Posterior cingulate gyrus (tissue), 11 donors: ENCODE data around the gene TRIM56.
"Not testable (repeated sequence)": the region's sequence is repeated elsewhere in the genome, so short reads cannot be mapped to it uniquely, and the experiment has no call there.

ENCODE experiments used
- DNase-seq, 10 donors: peaks; one replicate each; pipeline versions ENCODE4 v3.0.0 to v3.0.0-alpha.2; 2020 to 2021; ENCODE audit warnings: mixed read lengths in 3 of 10
- intact Hi-C: fragments of 100-400 bp; cut with DNase I; formaldehyde crosslinking; loops from one replicate; pipeline ENCODE4 v1.15.1; 2023

TRIM56 gene

DNA sequence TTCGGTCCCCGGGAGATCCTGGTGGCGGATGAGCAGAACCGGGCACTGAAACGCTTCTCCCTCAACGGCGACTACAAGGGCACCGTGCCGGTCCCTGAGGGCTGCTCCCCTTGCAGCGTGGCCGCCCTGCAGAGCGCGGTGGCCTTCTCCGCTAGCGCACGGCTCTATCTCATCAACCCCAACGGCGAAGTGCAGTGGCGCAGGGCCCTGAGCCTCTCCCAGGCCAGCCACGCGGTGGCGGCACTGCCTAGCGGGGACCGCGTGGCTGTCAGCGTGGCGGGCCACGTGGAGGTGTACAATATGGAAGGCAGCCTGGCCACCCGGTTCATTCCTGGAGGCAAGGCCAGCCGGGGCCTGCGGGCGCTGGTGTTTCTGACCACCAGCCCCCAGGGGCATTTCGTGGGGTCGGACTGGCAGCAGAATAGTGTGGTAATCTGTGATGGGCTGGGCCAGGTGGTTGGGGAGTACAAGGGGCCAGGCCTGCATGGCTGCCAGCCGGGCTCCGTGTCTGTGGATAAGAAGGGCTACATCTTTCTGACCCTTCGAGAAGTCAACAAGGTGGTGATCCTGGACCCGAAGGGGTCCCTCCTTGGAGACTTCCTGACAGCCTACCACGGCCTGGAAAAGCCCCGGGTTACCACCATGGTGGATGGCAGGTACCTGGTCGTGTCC lies 3.7 kb downstream of the TRIM56 start:
- intact Hi-C loops: loop anchor here (10.0 kb wide), 1 partner anchor 46 kb away; no protein-coding TSS in a partner anchor
- no peak for DNase-seq

DNA sequence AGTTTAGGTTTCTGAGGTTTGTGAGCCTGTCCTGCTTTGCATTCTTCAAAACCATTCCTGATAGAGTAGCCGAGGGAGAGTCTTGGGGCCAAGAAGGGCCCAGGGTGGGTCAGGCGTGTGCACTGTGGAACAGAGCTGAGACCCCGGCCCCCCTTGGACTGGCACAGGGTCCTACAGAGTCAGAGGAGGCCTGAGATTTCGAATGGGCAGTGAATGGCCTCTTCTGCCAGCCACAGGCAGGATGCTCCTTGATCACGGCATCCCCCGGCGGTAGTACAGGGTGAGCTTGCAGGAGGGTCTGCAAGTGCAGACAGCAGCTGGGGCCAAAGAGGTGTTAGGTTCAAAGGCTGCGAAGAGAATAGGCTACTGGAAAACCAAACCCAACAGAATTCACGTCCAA lies 4.6 kb downstream of the TRIM56 start:
- intact Hi-C loops: loop anchor here (10.0 kb wide), 1 partner anchor 45 kb away; no protein-coding TSS in a partner anchor

GRCh38 chr7:101092266-101092905 lies 7.1 kb downstream of the TRIM56 start:
- intact Hi-C loops: not testable (repeated sequence)
- peak in 1 of 10 donors; percentile 56 for DNase-seq

More for the DNA sequence above, 4.6 kb downstream of the TRIM56 start:
- no peak for DNase-seq

GRCh38 chr7:101093906-101094305 lies 8.6 kb downstream of the TRIM56 start:
- intact Hi-C loops: no loop called here
- DNase-seq: no peak

- intact Hi-C loops: no loop called here
- DNase-seq: no peak
Measured at GRCh38 chr7:101094376-101094775, 9.1 kb downstream of the TRIM56 start.

- peak in 6 of 10 donors; percentile 24 to 78 (median 34) for DNase-seq
- intact Hi-C loops: no loop called here
Measured at GRCh38 chr7:101094791-101095375, 9.6 kb downstream of the TRIM56 start.

DNA sequence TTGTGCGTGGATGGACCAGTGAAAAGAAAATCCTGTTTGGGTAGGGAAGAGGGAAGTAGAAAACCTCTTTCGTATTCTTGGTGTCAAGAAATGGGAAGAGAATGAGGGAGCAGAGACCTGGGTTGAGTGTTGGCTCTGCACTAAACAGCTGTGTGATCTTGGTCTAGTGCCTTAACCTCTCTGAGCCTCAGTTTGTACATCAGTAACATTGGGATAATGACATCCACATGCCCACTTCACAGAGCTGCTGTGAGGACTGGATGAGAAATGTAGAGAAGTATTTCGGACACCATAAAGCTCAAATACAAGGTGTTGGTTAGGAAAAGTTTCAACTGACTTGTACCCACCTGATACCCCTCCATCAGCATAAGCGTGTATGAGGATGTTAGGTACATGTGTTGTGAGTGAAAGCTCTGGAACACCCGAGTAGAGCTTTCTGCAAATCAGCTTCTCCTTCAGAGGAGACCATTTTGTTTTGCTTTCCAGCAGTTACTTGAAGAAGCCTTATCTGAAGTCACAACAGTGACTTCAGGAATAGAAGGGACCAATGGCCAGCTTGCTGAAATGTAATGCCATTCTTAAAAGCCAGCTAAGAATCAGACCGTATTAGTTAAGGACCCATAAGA lies 11.2 kb downstream of the TRIM56 start:
- no peak for DNase-seq
- intact Hi-C loops: no loop called here

DNA sequence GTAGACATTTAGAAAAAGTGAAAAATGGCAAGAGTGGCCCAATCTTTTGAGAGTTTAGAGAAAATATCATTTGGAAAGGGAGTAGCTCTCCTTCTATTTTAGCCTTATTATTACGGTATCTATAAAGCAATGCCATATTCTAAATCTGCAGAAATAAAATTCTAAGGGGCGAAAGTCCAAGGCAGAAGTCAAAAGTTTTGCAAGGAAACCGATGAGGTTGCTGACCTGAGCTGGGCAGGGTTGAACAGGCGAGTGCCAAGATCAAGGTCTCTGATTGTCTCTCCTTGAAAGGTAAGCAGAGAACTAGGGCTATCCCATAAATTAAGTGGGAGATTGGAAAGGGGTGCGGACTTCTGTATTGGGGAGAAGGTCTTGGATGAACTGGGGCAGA lies 11.7 kb downstream of the TRIM56 start:
- intact Hi-C loops: no loop called here
- peak in 1 of 10 donors; percentile 12 for DNase-seq

DNA sequence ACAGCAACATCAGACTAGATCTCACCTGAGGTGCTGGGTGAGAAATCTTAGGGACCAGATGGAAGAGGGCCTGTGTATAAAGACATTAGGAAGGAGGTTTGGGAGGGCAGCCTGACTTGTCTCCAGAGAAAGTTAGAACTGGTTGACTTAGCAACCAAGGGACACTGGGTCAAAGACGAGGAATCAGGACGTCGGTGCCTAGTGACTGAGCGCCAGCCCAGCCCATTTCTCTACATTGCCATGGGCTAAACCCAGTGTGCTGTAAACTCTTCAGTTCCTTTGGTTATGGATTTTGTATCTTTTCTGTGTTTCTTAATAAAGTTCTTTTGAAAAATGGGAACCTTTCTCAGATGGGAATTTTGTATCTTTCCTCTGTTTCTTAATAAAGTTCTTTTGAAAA lies 12.3 kb downstream of the TRIM56 start:
- intact Hi-C loops: no loop called here
- DNase-seq: no peak

DNA sequence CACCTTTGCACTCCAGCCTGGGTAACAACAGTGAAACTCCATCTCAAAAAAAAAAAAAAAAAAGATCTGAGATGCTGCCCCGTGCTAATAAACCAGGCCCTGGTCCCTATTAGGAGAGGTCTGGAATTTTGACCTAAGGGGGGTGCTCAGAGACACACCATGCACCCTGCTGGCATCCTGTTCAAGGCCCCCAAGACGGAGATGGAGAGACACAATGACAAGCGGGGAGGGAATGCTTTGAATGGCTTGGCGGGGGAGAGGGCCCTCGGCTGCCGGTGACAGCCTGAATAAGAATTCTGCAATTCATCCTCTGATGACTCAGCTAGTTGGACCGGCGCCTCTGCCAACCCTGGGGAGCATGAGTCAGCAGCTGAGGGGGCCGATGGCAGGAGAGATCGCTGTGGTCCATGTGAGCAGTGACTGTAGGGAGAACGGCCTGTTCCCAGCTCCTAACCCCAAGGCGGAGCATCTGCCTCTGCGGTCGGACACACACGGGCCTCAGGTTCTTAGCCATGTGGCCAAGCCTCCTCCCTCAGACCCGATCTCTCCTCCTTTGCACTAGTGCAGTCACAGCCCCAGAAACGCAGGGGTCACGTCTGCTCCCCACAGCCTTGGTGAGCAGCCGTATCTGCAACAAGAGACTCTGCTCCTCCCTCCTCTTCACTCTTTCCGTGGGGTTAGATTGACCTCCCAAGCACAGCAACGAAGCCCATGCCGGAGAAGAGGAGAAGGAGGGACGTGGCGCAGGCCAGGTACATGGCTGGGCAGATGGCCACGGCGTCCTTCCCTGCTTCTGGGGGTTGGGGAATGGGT lies 14.9 kb downstream of the TRIM56 start:
- intact Hi-C loops: no loop called here
- DNase-seq: peak; percentile 84 to 98 (median 90)

DNA sequence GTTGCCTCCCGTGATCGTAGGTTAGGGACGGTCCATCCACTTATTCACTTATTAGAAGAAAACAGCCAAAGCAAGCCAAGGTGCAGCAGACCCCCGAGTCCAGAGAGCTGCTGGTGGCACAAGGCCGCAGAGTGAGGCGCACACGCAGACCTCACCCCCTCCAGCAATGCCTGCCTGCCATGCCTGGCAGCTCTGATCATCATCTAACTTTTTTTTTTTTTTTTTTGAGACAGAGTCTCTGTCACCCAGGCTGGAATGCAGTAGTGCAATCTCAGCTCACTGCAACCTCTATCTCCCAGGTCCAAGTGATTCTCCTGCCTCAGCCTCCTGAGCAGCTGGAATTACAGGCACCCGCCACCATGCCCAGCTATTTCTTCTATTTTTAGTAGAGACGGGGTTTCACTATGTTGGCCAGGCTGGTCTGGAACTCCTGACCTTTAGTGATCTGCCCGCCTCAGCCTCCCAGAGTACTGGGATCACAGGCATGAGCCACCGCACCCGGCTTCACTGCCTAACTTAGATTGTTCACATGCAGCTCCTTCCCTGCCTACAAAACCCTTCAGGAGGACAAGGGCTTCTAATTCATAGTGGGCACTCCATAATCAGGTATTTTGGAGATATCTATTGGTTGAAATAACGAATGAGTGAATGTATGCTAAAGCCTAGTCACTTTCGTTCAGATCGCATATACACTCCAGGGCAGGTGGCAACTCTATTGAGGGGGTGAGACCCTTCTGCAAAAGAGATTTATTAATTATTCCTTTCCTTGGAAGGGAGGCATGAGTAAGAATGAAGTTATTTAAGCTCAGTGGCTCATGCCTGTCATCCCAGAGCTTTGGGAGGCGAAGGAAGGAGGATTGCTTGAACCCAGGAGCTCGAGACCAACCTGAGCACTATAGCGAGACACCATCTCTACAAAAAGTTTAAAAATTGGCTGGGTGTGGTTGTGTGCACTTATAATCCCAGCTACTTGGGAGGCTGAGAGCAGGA lies 15.9 kb downstream of the TRIM56 start:
- intact Hi-C loops: no loop called here
- DNase-seq: no peak

DNA sequence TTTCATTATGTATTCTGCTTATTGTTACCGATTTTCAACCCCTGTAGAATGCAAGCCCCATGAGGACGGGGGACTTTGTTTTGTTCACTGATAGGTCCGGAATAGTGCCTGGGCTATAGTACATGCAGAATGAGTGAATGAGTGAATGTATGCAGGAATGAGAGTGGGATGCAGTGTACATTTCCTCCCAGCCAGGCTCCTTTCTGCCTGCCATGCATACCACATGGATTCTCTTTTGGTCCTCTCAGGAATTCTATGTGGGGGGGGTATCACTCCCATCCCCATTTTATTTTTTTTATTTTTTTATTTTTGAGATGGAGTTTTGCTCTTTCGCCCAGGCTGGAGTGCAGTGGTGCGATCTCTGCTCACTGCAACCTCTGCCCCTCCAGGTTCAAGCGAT lies 16.7 kb downstream of the TRIM56 start:
- intact Hi-C loops: no loop called here

DNA sequence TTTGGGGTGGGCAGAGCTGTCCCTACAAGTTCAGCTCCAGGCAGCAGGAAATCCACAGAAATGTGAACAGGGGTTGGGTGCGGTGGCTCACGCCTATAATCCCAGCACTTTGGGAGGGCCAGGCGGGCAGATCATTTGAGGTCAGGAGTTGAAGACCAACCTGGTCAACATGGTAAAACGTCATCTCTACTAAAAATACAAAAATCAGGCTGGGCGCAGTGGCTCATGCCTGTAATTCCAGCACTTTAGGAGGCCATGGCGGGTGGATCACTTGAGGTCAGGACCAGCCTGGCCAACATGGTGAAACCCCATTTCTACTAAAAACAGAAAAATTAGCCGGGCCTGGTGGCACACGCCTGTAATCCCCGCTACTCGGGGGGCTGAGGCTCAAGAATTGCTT lies 18.4 kb downstream of the TRIM56 start:
- DNase-seq, intact Hi-C loops: not testable (repeated sequence)

More for the DNA sequence above, 16.7 kb downstream of the TRIM56 start:
- no peak for DNase-seq

DNA sequence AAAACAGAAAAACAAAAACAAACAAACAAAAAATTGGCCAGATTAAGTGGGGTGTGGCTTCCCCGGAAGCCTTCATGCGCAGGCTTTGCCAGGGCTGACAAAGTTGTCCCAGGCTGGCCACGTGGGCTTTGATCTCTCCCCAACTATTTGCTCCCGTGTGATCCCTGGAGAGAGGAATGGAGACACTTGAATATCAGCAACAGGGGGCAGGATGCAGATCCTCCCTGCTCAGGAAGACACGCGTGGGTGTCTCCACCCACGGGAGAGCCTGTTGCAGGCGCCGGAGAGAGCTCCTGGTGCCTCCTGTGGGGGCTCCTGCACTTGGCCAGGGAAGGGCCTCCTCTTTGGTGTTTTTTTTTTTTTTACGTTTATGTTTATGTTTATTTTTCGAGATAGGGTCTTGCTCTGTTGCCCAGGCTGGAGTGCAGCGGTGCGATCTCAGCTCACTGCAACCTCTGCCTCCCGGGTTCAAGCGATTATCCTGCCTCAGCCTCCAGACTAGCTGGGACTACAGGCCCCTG lies 19.0 kb downstream of the TRIM56 start:
- intact Hi-C loops: no loop called here
- DNase-seq: no peak

DNA sequence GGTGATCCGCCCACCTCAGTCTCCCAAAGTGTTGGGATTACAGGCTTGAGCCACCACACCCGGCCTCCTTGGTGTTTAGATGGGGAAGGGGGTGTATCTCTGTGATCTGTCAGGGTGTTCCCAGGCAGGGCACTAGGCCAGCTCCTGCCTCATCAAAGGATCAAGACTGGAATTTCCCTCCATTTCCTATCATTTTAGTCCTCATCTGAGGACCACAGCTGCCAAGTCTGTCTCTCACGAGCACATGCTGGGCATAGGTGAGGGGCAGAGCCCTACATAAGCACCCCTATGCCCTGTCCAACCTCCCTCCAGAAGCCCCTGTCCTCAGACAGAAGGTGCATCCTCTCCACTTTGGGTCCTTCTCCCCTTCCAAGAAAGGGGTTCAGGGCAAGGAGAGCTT lies 19.5 kb downstream of the TRIM56 start:
- intact Hi-C loops: no loop called here
- DNase-seq: no peak

DNA sequence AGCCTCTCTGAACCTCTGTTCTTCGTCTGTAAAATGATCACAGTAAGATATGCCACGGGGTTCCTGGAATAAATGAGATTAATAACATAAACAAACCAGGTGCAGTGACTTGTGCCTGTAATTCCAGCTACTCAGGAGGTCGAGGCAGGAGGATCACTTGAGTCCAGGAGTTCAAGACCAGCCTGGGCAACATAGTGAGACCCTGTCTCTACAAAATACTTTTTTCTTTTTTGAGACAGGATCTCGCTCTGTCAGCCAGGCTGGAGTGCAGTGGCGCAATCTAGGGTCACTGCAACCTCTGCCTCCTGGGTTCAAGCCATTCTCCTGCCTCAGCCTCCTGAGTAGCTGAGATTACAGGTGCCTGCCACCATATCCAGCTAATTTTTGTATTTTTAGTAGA lies 20.0 kb downstream of the TRIM56 start:
- intact Hi-C loops, DNase-seq: not testable (repeated sequence)

DNA sequence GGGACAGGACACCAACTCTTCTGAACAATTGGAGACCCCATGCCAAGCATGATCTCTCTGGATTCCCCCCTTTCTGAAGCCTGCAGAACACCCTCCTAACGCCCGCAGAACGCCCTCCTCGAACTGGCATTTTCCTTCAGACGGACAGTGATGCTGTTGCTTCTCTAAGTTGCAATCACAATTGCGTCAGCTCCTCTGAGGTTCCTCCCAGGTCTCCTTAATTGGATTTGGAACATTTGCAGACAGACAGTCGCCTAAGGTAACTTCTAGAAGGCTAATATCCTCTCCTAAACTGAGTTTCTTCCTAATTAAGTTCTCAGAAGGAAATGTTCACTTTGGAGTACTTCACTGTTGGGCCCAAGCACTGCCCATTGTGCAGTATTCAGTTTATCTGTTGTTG lies 21.1 kb downstream of the TRIM56 start:
- no peak for DNase-seq
- intact Hi-C loops: no loop called here

DNA sequence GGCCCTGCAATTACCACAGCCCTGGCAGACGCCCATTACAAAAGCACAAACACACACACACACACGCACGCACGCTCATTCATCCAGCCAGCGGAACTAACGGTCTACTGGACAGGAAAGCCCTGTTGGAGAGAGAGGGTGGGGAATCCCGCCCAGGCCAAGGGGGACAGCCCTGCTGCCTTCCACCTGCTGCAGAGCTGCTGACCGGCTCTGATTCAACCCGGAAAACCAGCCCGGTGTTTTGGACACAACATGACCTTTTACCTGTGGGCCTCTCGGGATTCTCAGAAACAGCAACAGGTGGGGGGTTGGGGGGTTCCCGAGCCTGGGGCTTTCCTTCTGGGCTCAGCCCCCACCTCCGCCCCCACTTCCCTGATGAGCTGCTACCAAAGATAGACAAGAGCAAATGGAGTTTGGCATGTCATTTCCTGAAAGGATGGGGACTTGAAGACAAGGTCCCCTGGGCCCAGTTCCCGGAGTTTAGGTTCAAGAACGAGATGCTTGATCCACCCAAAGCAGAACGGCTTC lies 23.1 kb downstream of the TRIM56 start:
- intact Hi-C loops: no loop called here
- DNase-seq: peak in 2 of 10 donors; percentile 35 to 43

GRCh38 chr7:101108961-101109360 lies 23.7 kb downstream of the TRIM56 start:
- intact Hi-C loops: no loop called here
- no peak for DNase-seq
